Trophoblast cell (in vitro differentiated cells and primary cell): ENCODE measurements around the gene PRKN.

Source experiments
- DNase-seq, 2 donors: peaks; one replicate each; pipeline ENCODE4 v3.0.0-alpha.2; 2016
- H2AFZ ChIP-seq: 2 replicates; pipeline ENCODE4 v1.6.1; 2013; ENCODE audit warnings: low read length, moderate library complexity, mild to moderate bottlenecking; ENCODE audit not compliant: insufficient read depth, poor library complexity
- H2AK5ac ChIP-seq: 2 replicates; pipeline ENCODE4 v1.6.1; 2013; ENCODE audit warnings: mild to moderate bottlenecking, low read length
- H2BK120ac ChIP-seq: 2 replicates; pipeline ENCODE4 v1.6.1; 2013; ENCODE audit warnings: low read length, mild to moderate bottlenecking, moderate library complexity; ENCODE audit not compliant: insufficient read depth, poor library complexity
- H2BK12ac ChIP-seq: 2 replicates; pipeline ENCODE4 v1.6.1; 2013; ENCODE audit warnings: mild to moderate bottlenecking, low read length, moderate library complexity
- H2BK5ac ChIP-seq: 2 replicates; pipeline ENCODE4 v1.6.1; 2013; ENCODE audit warnings: low read length, low read depth, moderate library complexity, mild to moderate bottlenecking; ENCODE audit not compliant: poor library complexity
- H3K14ac ChIP-seq: 2 replicates; pipeline ENCODE4 v1.6.1; 2013; ENCODE audit warnings: mild to moderate bottlenecking, low read length
- H3K18ac ChIP-seq: 2 replicates; pipeline ENCODE4 v1.6.1; 2013; ENCODE audit warnings: mild to moderate bottlenecking, low read length
- H3K23ac ChIP-seq: 2 replicates; pipeline ENCODE4 v1.6.1; 2013; ENCODE audit warnings: low read length
- H3K27ac ChIP-seq: 2 replicates; pipeline ENCODE4 v1.5.1; 2013; ENCODE audit warnings: low read depth, mild to moderate bottlenecking, inconsistent platforms, low read length, moderate library complexity
- H3K27me3 ChIP-seq: 2 replicates; pipeline ENCODE4 v1.6.1; 2013; ENCODE audit warnings: inconsistent platforms, mild to moderate bottlenecking, low read length, moderate library complexity; ENCODE audit not compliant: insufficient read depth
- H3K36me3 ChIP-seq, 2 experiments: 1 replicate in 1 of 2; 2 replicates in 1 of 2; pipeline ENCODE4 v1.6.1; 2013; ENCODE audit warnings: low read length in 2 of 2, mild to moderate bottlenecking in 2 of 2, moderate library complexity in 1 of 2; ENCODE audit not compliant: insufficient read depth in 2 of 2, control insufficient read depth in 1 of 2
- H3K4ac ChIP-seq: 2 replicates; pipeline ENCODE4 v1.6.1; 2013; ENCODE audit warnings: low read depth, mild to moderate bottlenecking, low read length, moderate library complexity
- H3K4me1 ChIP-seq, 2 experiments: 1 replicate in 1 of 2; 2 replicates in 1 of 2; pipeline ENCODE4 v1.6.1; 2013; ENCODE audit warnings: low read length in 2 of 2, mild to moderate bottlenecking in 2 of 2, moderate library complexity in 1 of 2; ENCODE audit not compliant: insufficient read depth in 2 of 2, control insufficient read depth in 1 of 2
- H3K4me2 ChIP-seq: 2 replicates; pipeline ENCODE4 v1.6.1; 2013; ENCODE audit warnings: inconsistent platforms, mild to moderate bottlenecking, low read length, moderate library complexity
- H3K4me3 ChIP-seq: 2 replicates; pipeline ENCODE4 v1.5.1; 2013; ENCODE audit warnings: mild to moderate bottlenecking, low read depth, low read length, inconsistent platforms
- H3K79me1 ChIP-seq: one replicate; pipeline ENCODE4 v1.6.1; 2013; ENCODE audit warnings: low read length
- H3K79me2 ChIP-seq: 2 replicates; pipeline ENCODE4 v1.6.1; 2013; ENCODE audit warnings: low read length, mild to moderate bottlenecking; ENCODE audit not compliant: control insufficient read depth, insufficient read depth, poor library complexity
- H3K9ac ChIP-seq: 2 replicates; pipeline ENCODE4 v1.6.1; 2013; ENCODE audit warnings: mild to moderate bottlenecking, low read length
- H3K9me3 ChIP-seq: 2 replicates; pipeline ENCODE4 v1.6.1; 2013; ENCODE audit warnings: low read depth, mild to moderate bottlenecking, control low read depth, inconsistent platforms, low read length; ENCODE audit not compliant: insufficient read depth
- H4K12ac ChIP-seq: 2 replicates; pipeline ENCODE4 v1.6.1; 2013; ENCODE audit warnings: low read depth, mild to moderate bottlenecking, low read length, moderate library complexity
- H4K8ac ChIP-seq: 2 replicates; pipeline ENCODE4 v1.6.1; 2013; ENCODE audit warnings: low read depth, mild to moderate bottlenecking, low read length, moderate library complexity
- H4K91ac ChIP-seq: one replicate; pipeline ENCODE4 v1.6.1; 2013; ENCODE audit warnings: low read depth, mild to moderate bottlenecking, low read length, moderate library complexity
- WGBS: extraction: QIAGEN DNeasy Blood & Tissue Kit; methylation state at CpG from one replicate; pipeline ENCODE4 v1.1.7; 2013; ENCODE audit warnings: missing lambda C conversion rate; ENCODE audit not compliant: insufficient read length, insufficient coverage; ENCODE audit errors: extremely low coverage; 5-methylcytosine and 5-hydroxymethylcytosine counted together

PRKN gene

DNA sequence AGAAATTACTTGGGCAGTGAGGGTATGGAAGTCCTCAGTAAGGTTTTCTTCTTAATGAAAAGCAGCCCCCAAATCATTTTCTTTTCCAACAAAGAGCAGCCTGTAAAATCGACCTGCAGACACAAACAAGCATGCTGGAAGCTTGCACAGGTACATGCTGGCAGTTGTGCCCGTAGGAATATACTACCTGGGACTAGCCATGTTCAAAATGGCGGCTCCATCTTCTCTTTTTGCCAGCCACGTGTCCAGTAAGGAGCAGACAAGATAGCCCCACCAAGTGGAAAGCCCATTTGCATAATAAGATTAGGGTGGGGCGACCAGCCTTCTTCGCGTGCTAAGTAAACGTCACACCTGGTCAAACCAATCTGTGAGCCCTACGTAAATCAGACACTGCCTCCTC, 1194.3 kb downstream of the PRKN start:
- no peak overlapping the region for H4K12ac ChIP-seq
- H3K4me2 ChIP-seq, result no peak overlapping the region
- H2BK5ac ChIP-seq, result no peak overlapping the region
- DNase-seq, result no peak
- WGBS, result no CpG with 5 or more reads among the region's 9 CpGs
- H3K4me1 ChIP-seq, result no peaks in the 10 kb centered on the region
- H2BK12ac ChIP-seq, result no peak overlapping the region
- no peaks in the 10 kb centered on the region for H3K79me2 ChIP-seq
- no peaks in the 10 kb centered on the region for H3K27me3 ChIP-seq
- H4K91ac ChIP-seq, result no peak overlapping the region
- H4K8ac ChIP-seq, result no peak overlapping the region
- H3K4me3 ChIP-seq, result no peak overlapping the region
- H2AK5ac ChIP-seq, result no peak overlapping the region
- no peak overlapping the region for H2AFZ ChIP-seq
- no peaks in the 10 kb centered on the region for H3K36me3 ChIP-seq
- no peak overlapping the region for H3K4ac ChIP-seq
- no peak overlapping the region for H3K14ac ChIP-seq
- no peak overlapping the region for H3K23ac ChIP-seq
- H3K27ac ChIP-seq, result no peak overlapping the region
- H3K9me3 ChIP-seq, result peaks cover 2% of the 10 kb centered on the region
- H2BK120ac ChIP-seq, result no peak overlapping the region
- no peak overlapping the region for H3K9ac ChIP-seq
- H3K18ac ChIP-seq, result no peak overlapping the region
- H3K79me1 ChIP-seq, result no peaks in the 10 kb centered on the region

GRCh38 chr6:161532536-161532935, 1195.0 kb downstream of the PRKN start:
- peaks cover 2% of the 10 kb centered on the region for H3K9me3 ChIP-seq
- H3K4me1 ChIP-seq, result no peaks in the 10 kb centered on the region
- H3K4me2 ChIP-seq, result no peak overlapping the region
- no peak overlapping the region for H3K23ac ChIP-seq
- no peaks in the 10 kb centered on the region for H3K79me2 ChIP-seq
- no peak for DNase-seq
- no peak overlapping the region for H2AFZ ChIP-seq
- no peak overlapping the region for H3K4ac ChIP-seq
- no peak overlapping the region for H3K14ac ChIP-seq
- H3K4me3 ChIP-seq, result no peak overlapping the region
- no peak overlapping the region for H2BK5ac ChIP-seq
- H4K91ac ChIP-seq, result no peak overlapping the region
- H2BK12ac ChIP-seq, result no peak overlapping the region
- no peak overlapping the region for H4K12ac ChIP-seq
- H3K36me3 ChIP-seq, result no peaks in the 10 kb centered on the region
- no CpG with 5 or more reads among the region's 6 CpGs for WGBS
- no peak overlapping the region for H2BK120ac ChIP-seq
- no peak overlapping the region for H4K8ac ChIP-seq
- no peak overlapping the region for H3K18ac ChIP-seq
- no peaks in the 10 kb centered on the region for H3K79me1 ChIP-seq
- no peak overlapping the region for H3K9ac ChIP-seq
- H3K27me3 ChIP-seq, result no peaks in the 10 kb centered on the region
- no peak overlapping the region for H2AK5ac ChIP-seq
- no peak overlapping the region for H3K27ac ChIP-seq

GRCh38 chr6:161526794-161527193, 1200.8 kb downstream of the PRKN start:
- H3K9ac ChIP-seq, result no peak overlapping the region
- no CpG with 5 or more reads among the region's 1 CpG for WGBS
- no peak overlapping the region for H2AK5ac ChIP-seq
- no peak overlapping the region for H4K8ac ChIP-seq
- H3K4ac ChIP-seq, result no peak overlapping the region
- H2BK5ac ChIP-seq, result no peak overlapping the region
- H4K12ac ChIP-seq, result no peak overlapping the region
- no peaks in the 10 kb centered on the region for H3K36me3 ChIP-seq
- H3K27me3 ChIP-seq, result no peaks in the 10 kb centered on the region
- H3K4me2 ChIP-seq, result no peak overlapping the region
- no peak overlapping the region for H3K27ac ChIP-seq
- H3K23ac ChIP-seq, result no peak overlapping the region
- no peak overlapping the region for H2AFZ ChIP-seq
- no peak overlapping the region for H2BK12ac ChIP-seq
- no peaks in the 10 kb centered on the region for H3K4me1 ChIP-seq
- no peak overlapping the region for H3K18ac ChIP-seq
- H3K9me3 ChIP-seq, result peaks cover 2% of the 10 kb centered on the region
- DNase-seq, result no peak
- H3K4me3 ChIP-seq, result no peak overlapping the region
- H3K79me1 ChIP-seq, result no peaks in the 10 kb centered on the region
- no peak overlapping the region for H4K91ac ChIP-seq
- H2BK120ac ChIP-seq, result no peak overlapping the region
- no peaks in the 10 kb centered on the region for H3K79me2 ChIP-seq
- no peak overlapping the region for H3K14ac ChIP-seq

DNA sequence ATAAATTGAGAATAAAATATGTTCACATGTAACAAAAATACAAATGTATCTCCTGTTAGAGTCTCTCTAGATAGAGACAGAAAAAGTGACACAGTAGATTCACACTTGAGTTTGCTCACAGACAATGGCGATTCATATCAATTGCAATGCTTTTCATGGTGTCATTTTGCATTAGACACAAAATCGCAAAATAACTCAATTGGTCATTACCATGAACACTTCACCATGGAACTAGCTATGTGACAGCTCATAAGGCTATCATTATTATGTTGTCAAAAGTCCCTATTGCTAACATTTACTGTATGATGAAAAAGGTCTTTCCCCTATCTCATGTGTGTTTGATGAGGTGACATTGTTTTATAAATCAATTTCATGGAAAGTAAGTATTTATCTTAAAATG, 1204.2 kb downstream of the PRKN start:
- Histone ChIP-seq H3K9me3 (peaks cover 2% of the 10 kb centered on the region), H3K36me3 (no peaks in the 10 kb centered on the region), H3K23ac (no peak overlapping the region), H3K79me1 (no peaks in the 10 kb centered on the region), H3K4ac (no peak overlapping the region), H4K91ac (no peak overlapping the region), H3K9ac (no peak overlapping the region), H3K27ac (no peak overlapping the region), H3K4me1 (no peaks in the 10 kb centered on the region), H3K4me2 (no peak overlapping the region), H3K14ac (no peak overlapping the region), H3K79me2 (no peaks in the 10 kb centered on the region), H4K8ac (no peak overlapping the region), H3K4me3 (no peak overlapping the region), H2AFZ (no peak overlapping the region), H3K18ac (no peak overlapping the region), H2BK120ac (no peak overlapping the region), H3K27me3 (no peaks in the 10 kb centered on the region), H2BK5ac (no peak overlapping the region), H2AK5ac (no peak overlapping the region), H4K12ac (no peak overlapping the region), H2BK12ac (no peak overlapping the region)
- WGBS, result no CpG with 5 or more reads among the region's 2 CpGs
- no peak for DNase-seq
